DOHH2 (cell line): Measurements from ENCODE around the gene AUNIP.

Experiments used
- H3F3A ChIP-seq: fragments of 200-600 bp; sonication (generic), shearing (Covaris generic); 2 replicates; pipeline ENCODE4 v1.6.0; 2016; ENCODE audit warnings: antibody characterized with exemption, mild to moderate bottlenecking; ENCODE audit not compliant: control insufficient read depth, insufficient read depth
- H3K27ac ChIP-seq: fragments of 200-600 bp; sonication (generic); 2 replicates; pipeline ENCODE4 v1.5.1; 2014; ENCODE audit warnings: low read depth, mild to moderate bottlenecking, low read length, moderate library complexity
- H3K27me3 ChIP-seq: fragments of 200-600 bp; sonication (generic); 2 replicates; pipeline ENCODE4 v1.6.1; 2014; ENCODE audit warnings: mild to moderate bottlenecking, low read length, mixed read lengths; ENCODE audit not compliant: control insufficient read depth
- H3K36me3 ChIP-seq: fragments of 200-600 bp; sonication (generic); 2 replicates; pipeline ENCODE4 v1.6.1; 2014; ENCODE audit warnings: mild to moderate bottlenecking, low read length, moderate library complexity, mixed read lengths; ENCODE audit not compliant: control insufficient read depth
- H3K4me1 ChIP-seq: fragments of 200-600 bp; sonication (generic); 2 replicates; pipeline ENCODE4 v1.6.1; 2014; ENCODE audit warnings: mild to moderate bottlenecking, low read length, mixed read lengths; ENCODE audit not compliant: control insufficient read depth
- H3K4me2 ChIP-seq: fragments of 200-600 bp; sonication (generic); 2 replicates; pipeline ENCODE4 v1.6.0; 2014; ENCODE audit warnings: mild to moderate bottlenecking, low read length, moderate library complexity
- H3K4me3 ChIP-seq: fragments of 200-600 bp; sonication (generic); 2 replicates; pipeline ENCODE4 v1.5.1; 2014; ENCODE audit warnings: mild to moderate bottlenecking, low read length, mixed read lengths
- H3K79me2 ChIP-seq: fragments of 200-600 bp; sonication (generic); 2 replicates; pipeline ENCODE4 v1.6.1; 2014; ENCODE audit warnings: mild to moderate bottlenecking, low read length, mixed read lengths; ENCODE audit not compliant: control insufficient read depth
- H3K9me2 ChIP-seq: fragments of 200-600 bp; sonication (generic); replicated peaks from 2 replicates; pipeline ENCODE4 v1.6.1; 2014; ENCODE audit warnings: mild to moderate bottlenecking, low read length, mixed read lengths; ENCODE audit not compliant: control insufficient read depth
- H3K9me3 ChIP-seq: fragments of 200-600 bp; sonication (generic); 2 replicates; pipeline ENCODE4 v1.6.1; 2014; ENCODE audit warnings: antibody characterized with exemption, low read length, mixed read lengths; ENCODE audit not compliant: control insufficient read depth, insufficient read depth
- H4K20me1 ChIP-seq: fragments of 200-600 bp; sonication (generic); 2 replicates; pipeline ENCODE4 v1.6.0; 2014; ENCODE audit warnings: low read depth, mild to moderate bottlenecking, antibody characterized with exemption, low read length, moderate library complexity; ENCODE audit not compliant: control insufficient read depth, insufficient read depth
- CTCF ChIP-seq: fragments of 200-600 bp; sonication (generic); IDR thresholded peaks from one replicate; pipeline ENCODE4 v1.5.1; 2014; ENCODE audit warnings: antibody characterized with exemption, mild to moderate bottlenecking, low read depth, low read length; ENCODE audit not compliant: poor library complexity, severe bottlenecking
- EZH2phosphoT487 ChIP-seq: fragments of 200-600 bp; sonication (generic); IDR thresholded peaks from 2 replicates; pipeline ENCODE4 v1.6.1; 2017; ENCODE audit warnings: borderline replicate concordance, mild to moderate bottlenecking, antibody characterized with exemption, low read length, moderate library complexity, mixed read lengths

Gene AUNIP

GRCh38 chr1:25819491-25820246 lies 39.6 kb downstream of the AUNIP start, which contains the start of gene MTFR1L:
Gene MTFR1L, plus strand, starts transcription at chr1:25819954. Its CDS starts 3,151 bp downstream, at chr1:25823105.
- no peaks in the 10 kb centered on the region for H4K20me1 ChIP-seq
- H3K9me3 ChIP-seq = no peaks in the 10 kb centered on the region
- peaks cover 28% of the 10 kb centered on the region for H3K4me1 ChIP-seq
- peak within 1 kb of the TSS; percentile 71 for H3K27ac ChIP-seq
- H3K27me3 ChIP-seq = no peaks in the 10 kb centered on the region
- peaks cover 22% of the 10 kb centered on the region for H3K79me2 ChIP-seq
- H3K4me2 ChIP-seq = peak within 1 kb of the TSS; percentile 86
- no peaks in the 10 kb centered on the region; the same call in 1 of the 2 replicates for H3F3A ChIP-seq
- H3K36me3 ChIP-seq = peaks cover 3% of the 10 kb centered on the region
- no peaks in the 10 kb centered on the region for H3K9me2 ChIP-seq
- H3K4me3 ChIP-seq = peak within 1 kb of the TSS; percentile 86
- TF ChIP-seq CTCF = no peak
- no peak for TF ChIP-seq EZH2phosphoT487

- no peaks in the 10 kb centered on the region for H4K20me1 ChIP-seq
- no peaks in the 10 kb centered on the region for H3K9me3 ChIP-seq
- no peaks in the 10 kb centered on the region; the same call in 1 of the 2 replicates for H3F3A ChIP-seq
- H3K9me2 ChIP-seq = no peaks in the 10 kb centered on the region
- peaks cover 22% of the 10 kb centered on the region for H3K79me2 ChIP-seq
- peak overlapping the region; percentile 86; the same call in 1 of the 2 replicates for H3K4me3 ChIP-seq
- H3K4me2 ChIP-seq = peak overlapping the region; percentile 86
- H3K27ac ChIP-seq = no peak overlapping the region
- TF ChIP-seq CTCF (no peak), EZH2phosphoT487 (no peak)
- H3K27me3 ChIP-seq = no peaks in the 10 kb centered on the region
- H3K36me3 ChIP-seq = no peaks in the 10 kb centered on the region; the same call in none of the 2 replicates
- peaks cover 28% of the 10 kb centered on the region for H3K4me1 ChIP-seq
Observed at GRCh38 chr1:25818569-25818968, 40.7 kb downstream of the AUNIP start.

GRCh38 chr1:25817840-25818501 lies 41.3 kb downstream of the AUNIP start:
- H3K9me3 ChIP-seq = no peaks in the 10 kb centered on the region
- no peak overlapping the region for H3K4me3 ChIP-seq
- H3K36me3 ChIP-seq = no peaks in the 10 kb centered on the region; the same call in 1 of the 2 replicates
- H3K4me2 ChIP-seq = no peak overlapping the region
- no peaks in the 10 kb centered on the region; the same call in 1 of the 2 replicates for H3F3A ChIP-seq
- H3K4me1 ChIP-seq = peaks cover 28% of the 10 kb centered on the region
- no peaks in the 10 kb centered on the region for H3K27me3 ChIP-seq
- H3K27ac ChIP-seq = no peak overlapping the region
- TF ChIP-seq EZH2phosphoT487 (no peak), CTCF (no peak)
- H4K20me1 ChIP-seq = no peaks in the 10 kb centered on the region
- peaks cover 22% of the 10 kb centered on the region for H3K79me2 ChIP-seq
- no peaks in the 10 kb centered on the region for H3K9me2 ChIP-seq
